T-helper 17 cell (primary cell): Measurements from ENCODE around the gene OTUB1. TPM values are rescaled to one million over a fixed set of nuclear protein-coding genes. Genes with fewer than 3 reads are reported as not detected.

Source experiments
- ATAC-seq: fragments of 150-1000 bp; cut with Tn5 transposase; 2 replicates; pipeline ENCODE4 v1.10.0; 2021; ENCODE audit warnings: mild to moderate bottlenecking, moderate library complexity
- DNase-seq, 3 donors: peaks; one replicate each; pipeline versions ENCODE4 v3.0.0 to v3.0.0-alpha.2; 2020 to 2021
- H3K9me3 ChIP-seq: one replicate; pipeline ENCODE4 v1.7.0; 2013; ENCODE audit warnings: low read length, mild to moderate bottlenecking; ENCODE audit not compliant: control insufficient read depth, poor library complexity, severe bottlenecking
- H3K27ac Mint-ChIP-seq: one replicate; pipeline ENCODE4 v1.8.0; 2022; ENCODE audit warnings: mild to moderate bottlenecking, moderate library complexity, mixed read lengths
- H3K27me3 Mint-ChIP-seq: one replicate; pipeline ENCODE4 v1.8.0; 2022; ENCODE audit warnings: mixed read lengths
- H3K36me3 Mint-ChIP-seq: one replicate; pipeline ENCODE4 v1.8.0; 2022; ENCODE audit warnings: low read depth, mixed read lengths
- H3K4me1 Mint-ChIP-seq: one replicate; pipeline ENCODE4 v1.8.0; 2022; ENCODE audit warnings: mild to moderate bottlenecking, mixed read lengths
- H3K4me3 Mint-ChIP-seq: one replicate; pipeline ENCODE4 v1.8.0; 2022; ENCODE audit warnings: mild to moderate bottlenecking, moderate library complexity, mixed read lengths
- total RNA-seq, 4 donors: library from RNA in 2 of 4; stranded (reverse) in 2 of 4; gene quantifications; one replicate each; pipeline ENCODE4 v1.2.3 and lab custom pipeline; 2022 to 2026

Gene OTUB1
- total RNA-seq, 2 donors from 2014 or later, result 62.2 to 65.1 TPM

- ATAC-seq (no peak), DNase-seq (no peak)
- H3K27ac Mint-ChIP-seq, result peak overlapping the region; percentile 83
- H3K9me3 ChIP-seq, result no peaks in the 10 kb centered on the region
- peaks cover 3% of the 10 kb centered on the region for H3K36me3 Mint-ChIP-seq
- H3K4me1 Mint-ChIP-seq, result peaks cover 29% of the 10 kb centered on the region
- no peaks in the 10 kb centered on the region for H3K27me3 Mint-ChIP-seq
- no peak overlapping the region for H3K4me3 Mint-ChIP-seq
Measured at GRCh38 chr11:63991558-63991957, 5.3 kb downstream of the OTUB1 start.

DNA sequence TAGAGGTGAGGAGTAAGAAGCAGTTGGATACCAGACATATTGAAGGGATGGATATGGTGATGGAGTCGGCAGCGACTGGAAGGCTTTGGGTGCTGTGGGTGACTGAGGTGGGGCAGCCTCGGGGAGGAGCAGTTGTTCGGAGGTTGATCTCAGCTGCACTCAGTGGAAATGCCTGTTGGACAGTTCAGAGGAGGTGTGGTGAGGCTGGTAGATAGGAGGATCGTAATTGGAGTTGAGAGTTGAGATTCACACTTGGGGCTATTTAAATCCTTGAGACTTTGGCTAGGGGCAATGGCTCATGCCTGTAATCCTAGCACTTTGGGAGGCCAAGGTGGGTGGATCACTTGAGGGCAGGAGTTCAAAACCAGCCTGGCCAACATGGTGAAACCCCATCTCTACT, 6.9 kb downstream of the OTUB1 start:
- Mint-ChIP-seq H3K27ac (peak overlapping the region; percentile 83), H3K4me3 (peak overlapping the region; percentile 66), H3K4me1 (peaks cover 24% of the 10 kb centered on the region), H3K27me3 (no peaks in the 10 kb centered on the region), H3K36me3 (peaks cover 8% of the 10 kb centered on the region)
- no peak for ATAC-seq
- no peak for DNase-seq
- H3K9me3 ChIP-seq, result no peaks in the 10 kb centered on the region

GRCh38 chr11:63993993-63994392, 7.8 kb downstream of the OTUB1 start:
- no peak for DNase-seq
- ATAC-seq, result no peak
- no peaks in the 10 kb centered on the region for H3K9me3 ChIP-seq
- Mint-ChIP-seq H3K27ac (no peak overlapping the region), H3K4me3 (no peak overlapping the region), H3K27me3 (no peaks in the 10 kb centered on the region), H3K36me3 (peaks cover 8% of the 10 kb centered on the region), H3K4me1 (peaks cover 21% of the 10 kb centered on the region)

- ATAC-seq (no peak), DNase-seq (no peak)
- H3K27me3 Mint-ChIP-seq, result no peaks in the 10 kb centered on the region
- H3K36me3 Mint-ChIP-seq, result peaks cover 8% of the 10 kb centered on the region
- no peak overlapping the region for H3K27ac Mint-ChIP-seq
- H3K4me1 Mint-ChIP-seq, result peaks cover 18% of the 10 kb centered on the region
- no peaks in the 10 kb centered on the region for H3K9me3 ChIP-seq
- H3K4me3 Mint-ChIP-seq, result no peak overlapping the region
Measured at GRCh38 chr11:63996512-63996911, 10.3 kb downstream of the OTUB1 start.

- Mint-ChIP-seq H3K27me3 (no peaks in the 10 kb centered on the region), H3K4me3 (peak overlapping the region; percentile 52), H3K4me1 (peaks cover 17% of the 10 kb centered on the region), H3K36me3 (peaks cover 8% of the 10 kb centered on the region), H3K27ac (no peak overlapping the region)
- no peak for ATAC-seq
- DNase-seq, result no peak
- no peaks in the 10 kb centered on the region for H3K9me3 ChIP-seq
Measured at GRCh38 chr11:63997104-63997700, 11.0 kb downstream of the OTUB1 start.

DNA sequence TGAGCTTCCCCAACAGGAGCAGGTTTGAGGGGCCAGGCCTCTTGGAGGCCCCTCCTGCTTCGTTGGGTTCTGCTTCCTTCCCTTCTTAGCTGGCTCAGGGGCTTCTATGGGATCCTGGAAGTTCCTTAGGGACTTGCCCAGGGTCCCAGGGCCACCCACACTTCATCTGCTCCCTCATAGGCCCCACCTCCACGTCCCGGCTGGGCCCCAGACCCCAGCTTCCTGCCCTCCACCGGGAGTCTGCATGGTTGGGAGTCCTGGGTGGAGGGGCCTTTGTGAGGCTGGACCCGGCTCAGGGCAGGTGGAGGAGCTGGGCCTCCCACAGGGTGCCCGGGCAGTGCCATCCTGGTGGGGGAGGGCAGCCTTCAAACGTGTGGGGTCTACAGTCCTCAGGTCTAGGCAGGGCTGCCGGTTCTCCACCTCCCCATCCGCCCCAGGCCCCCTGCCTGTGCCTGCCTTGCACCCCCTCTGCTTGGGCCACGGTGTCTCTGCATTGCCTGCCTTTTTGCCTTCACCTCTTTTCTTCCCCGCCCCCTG, 11.6 kb downstream of the OTUB1 start:
- no peaks in the 10 kb centered on the region for H3K9me3 ChIP-seq
- H3K4me3 Mint-ChIP-seq, result peak overlapping the region; percentile 52
- H3K27ac Mint-ChIP-seq, result no peak overlapping the region
- no peaks in the 10 kb centered on the region for H3K27me3 Mint-ChIP-seq
- ATAC-seq, result no peak
- no peak for DNase-seq
- H3K36me3 Mint-ChIP-seq, result peaks cover 8% of the 10 kb centered on the region
- peaks cover 16% of the 10 kb centered on the region for H3K4me1 Mint-ChIP-seq

GRCh38 chr11:63998558-63999348, 12.5 kb downstream of the OTUB1 start:
- Mint-ChIP-seq H3K4me3 (peak overlapping the region; percentile 82), H3K27me3 (no peaks in the 10 kb centered on the region), H3K36me3 (peaks cover 5% of the 10 kb centered on the region), H3K27ac (no peak overlapping the region), H3K4me1 (peaks cover 12% of the 10 kb centered on the region)
- ATAC-seq (peak; percentile 19), DNase-seq (no peak)
- no peaks in the 10 kb centered on the region for H3K9me3 ChIP-seq

GRCh38 chr11:63999349-64000025, 13.2 kb downstream of the OTUB1 start:
- DNase-seq, result peak; percentile 55 to 61 (median 57)
- peaks cover 5% of the 10 kb centered on the region for H3K36me3 Mint-ChIP-seq
- peak overlapping the region; percentile 82 for H3K4me3 Mint-ChIP-seq
- H3K27me3 Mint-ChIP-seq, result no peaks in the 10 kb centered on the region
- H3K27ac Mint-ChIP-seq, result no peak overlapping the region
- H3K9me3 ChIP-seq, result no peaks in the 10 kb centered on the region
- ATAC-seq, result peak; percentile 73
- peaks cover 12% of the 10 kb centered on the region for H3K4me1 Mint-ChIP-seq

GRCh38 chr11:64000026-64000739, 13.9 kb downstream of the OTUB1 start:
- ATAC-seq, result peak; percentile 82
- Mint-ChIP-seq H3K27me3 (no peaks in the 10 kb centered on the region), H3K27ac (no peak overlapping the region), H3K4me3 (peak overlapping the region; percentile 82), H3K36me3 (peaks cover 5% of the 10 kb centered on the region), H3K4me1 (peaks cover 9% of the 10 kb centered on the region)
- H3K9me3 ChIP-seq, result no peaks in the 10 kb centered on the region
- peak; percentile 70 to 78 (median 72) for DNase-seq

- Mint-ChIP-seq H3K27ac (peak overlapping the region; percentile 37), H3K36me3 (peaks cover 5% of the 10 kb centered on the region), H3K4me1 (peaks cover 9% of the 10 kb centered on the region), H3K27me3 (no peaks in the 10 kb centered on the region), H3K4me3 (peak overlapping the region; percentile 82)
- no peaks in the 10 kb centered on the region for H3K9me3 ChIP-seq
- ATAC-seq (no peak), DNase-seq (no peak)
Measured at GRCh38 chr11:64000740-64001483, 14.7 kb downstream of the OTUB1 start.

- Mint-ChIP-seq H3K4me3 (peak overlapping the region; percentile 64), H3K27ac (peak overlapping the region; percentile 37), H3K27me3 (peaks cover 8% of the 10 kb centered on the region), H3K36me3 (peaks cover 5% of the 10 kb centered on the region), H3K4me1 (peaks cover 9% of the 10 kb centered on the region)
- no peaks in the 10 kb centered on the region for H3K9me3 ChIP-seq
- DNase-seq (no peak), ATAC-seq (no peak)
Measured at GRCh38 chr11:64001484-64002420, 15.5 kb downstream of the OTUB1 start.
